ENCODE measurements around the gene GPR143.

The GPR143 gene

GRCh38 chrX:9708923-9709553 lies 56.6 kb downstream of the GPR143 start:
- no peak overlapping the region for H3K4me3 ChIP-seq (ENCODE audit: low read depth, low read length)

- H3K4me3 ChIP-seq (ENCODE audit: low read depth, low read length), result no peak overlapping the region
Measured at GRCh38 chrX:9708086-9708485, 57.6 kb downstream of the GPR143 start.

- H3K4me3 ChIP-seq (ENCODE audit: low read depth, low read length), result no peak overlapping the region
Measured at GRCh38 chrX:9707306-9708033, 58.2 kb downstream of the GPR143 start.

GRCh38 chrX:9706421-9706820 lies 59.2 kb downstream of the GPR143 start:
- H3K4me3 ChIP-seq (ENCODE audit: low read depth, low read length), result no peak overlapping the region

- no peak overlapping the region for H3K4me3 ChIP-seq (ENCODE audit: low read depth, low read length)
Measured at GRCh38 chrX:9704876-9705465, 60.7 kb downstream of the GPR143 start.

GRCh38 chrX:9703406-9703805 lies 62.2 kb downstream of the GPR143 start:
- H3K4me3 ChIP-seq (ENCODE audit: low read depth, low read length), result no peak overlapping the region

- no peak overlapping the region for H3K4me3 ChIP-seq (ENCODE audit: low read depth, low read length)
Measured at GRCh38 chrX:9701790-9702189, 63.9 kb downstream of the GPR143 start.

- no peak overlapping the region for H3K4me3 ChIP-seq (ENCODE audit: low read depth, low read length)
Measured at GRCh38 chrX:9700555-9700954, 65.1 kb downstream of the GPR143 start.

GRCh38 chrX:9698576-9698975 lies 67.1 kb downstream of the GPR143 start:
- no peak overlapping the region for H3K4me3 ChIP-seq (ENCODE audit: low read depth, low read length)

GRCh38 chrX:9693307-9694001 lies 72.2 kb downstream of the GPR143 start:
- no peak overlapping the region for H3K4me3 ChIP-seq (ENCODE audit: low read depth, low read length)

- no peak overlapping the region for H3K4me3 ChIP-seq (ENCODE audit: low read depth, low read length)
Measured at GRCh38 chrX:9690046-9690445, 75.6 kb downstream of the GPR143 start.

GRCh38 chrX:9688833-9689232 lies 76.8 kb downstream of the GPR143 start:
- H3K4me3 ChIP-seq (ENCODE audit: low read depth, low read length), result no peak overlapping the region

- H3K4me3 ChIP-seq (ENCODE audit: low read depth, low read length), result no peak overlapping the region
Measured at GRCh38 chrX:9687899-9688298, 77.7 kb downstream of the GPR143 start.

GRCh38 chrX:9683350-9683749 lies 82.3 kb downstream of the GPR143 start:
- H3K4me3 ChIP-seq (ENCODE audit: low read depth, low read length), result no peak overlapping the region

GRCh38 chrX:9682861-9683260 lies 82.8 kb downstream of the GPR143 start:
- H3K4me3 ChIP-seq (ENCODE audit: low read depth, low read length), result no peak overlapping the region

GRCh38 chrX:9682456-9682855 lies 83.2 kb downstream of the GPR143 start:
- no peak overlapping the region for H3K4me3 ChIP-seq (ENCODE audit: low read depth, low read length)

- H3K4me3 ChIP-seq (ENCODE audit: low read depth, low read length), result no peak overlapping the region
Measured at GRCh38 chrX:9681422-9681821, 84.2 kb downstream of the GPR143 start.

- H3K4me3 ChIP-seq (ENCODE audit: low read depth, low read length), result no peak overlapping the region
Measured at GRCh38 chrX:9681011-9681410, 84.6 kb downstream of the GPR143 start.

GRCh38 chrX:9678215-9678965 lies 87.3 kb downstream of the GPR143 start:
- no peak overlapping the region for H3K4me3 ChIP-seq (ENCODE audit: low read depth, low read length)

- H3K4me3 ChIP-seq (ENCODE audit: low read depth, low read length), result no peak overlapping the region
Measured at GRCh38 chrX:9677098-9677739, 88.4 kb downstream of the GPR143 start.

- H3K4me3 ChIP-seq (ENCODE audit: low read depth, low read length), result no peak overlapping the region
Measured at GRCh38 chrX:9676738-9677097, 88.9 kb downstream of the GPR143 start.

Data from iPS-11a (cell line).